ENCODE results near the gene DUSP28. TPM values are rescaled to one million over a fixed set of nuclear protein-coding genes. Genes with fewer than 3 reads are reported as not detected.

The DUSP28 gene
- total RNA-seq, 4 donors from 2014 or later, result 6.3 to 10.4 (median 8.3) TPM

DNA sequence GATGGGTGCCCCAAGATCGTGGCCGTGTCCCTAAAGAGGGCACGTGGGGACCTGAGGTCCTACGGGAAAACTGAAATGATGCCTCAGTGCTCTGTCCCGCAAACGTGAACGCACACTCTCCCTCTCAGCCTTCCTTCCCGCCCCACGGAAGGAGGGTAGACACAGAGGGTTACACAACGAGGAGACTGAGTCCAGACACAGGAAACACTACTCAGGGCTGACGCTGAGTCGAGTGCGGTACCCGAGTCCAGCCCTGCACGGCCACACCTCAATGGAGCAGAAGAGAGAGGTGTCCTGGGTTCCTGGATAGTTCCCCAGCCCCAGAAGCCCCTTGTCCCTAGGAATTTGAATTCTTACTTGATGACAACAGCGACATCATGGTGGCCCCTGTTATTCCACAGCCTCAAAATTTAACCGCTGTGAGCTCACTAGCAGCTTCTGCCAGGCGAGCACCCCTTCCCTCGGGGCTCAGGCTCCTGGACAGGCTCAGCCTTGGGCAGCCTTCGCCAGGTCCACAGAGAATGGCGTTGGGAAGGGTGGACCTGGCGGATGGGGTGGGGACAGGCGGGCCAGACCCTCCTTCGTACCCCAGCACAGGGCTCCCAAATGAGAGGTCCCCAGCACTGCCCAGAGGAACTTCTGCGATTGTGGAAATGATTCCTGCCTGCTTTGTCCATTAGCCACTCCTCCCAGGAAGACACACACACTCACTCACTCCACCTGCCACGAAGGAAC, 7.1 kb downstream of the DUSP28 start:
- no peak for TF ChIP-seq POLR2A (IDR thresholded peaks at IDR 0.05)
- no peak for TF ChIP-seq EP300 (IDR thresholded peaks at IDR 0.05)
- no peak for TF ChIP-seq POLR2AphosphoS5 (IDR thresholded peaks at IDR 0.05)
- TF ChIP-seq, protein P1, sequence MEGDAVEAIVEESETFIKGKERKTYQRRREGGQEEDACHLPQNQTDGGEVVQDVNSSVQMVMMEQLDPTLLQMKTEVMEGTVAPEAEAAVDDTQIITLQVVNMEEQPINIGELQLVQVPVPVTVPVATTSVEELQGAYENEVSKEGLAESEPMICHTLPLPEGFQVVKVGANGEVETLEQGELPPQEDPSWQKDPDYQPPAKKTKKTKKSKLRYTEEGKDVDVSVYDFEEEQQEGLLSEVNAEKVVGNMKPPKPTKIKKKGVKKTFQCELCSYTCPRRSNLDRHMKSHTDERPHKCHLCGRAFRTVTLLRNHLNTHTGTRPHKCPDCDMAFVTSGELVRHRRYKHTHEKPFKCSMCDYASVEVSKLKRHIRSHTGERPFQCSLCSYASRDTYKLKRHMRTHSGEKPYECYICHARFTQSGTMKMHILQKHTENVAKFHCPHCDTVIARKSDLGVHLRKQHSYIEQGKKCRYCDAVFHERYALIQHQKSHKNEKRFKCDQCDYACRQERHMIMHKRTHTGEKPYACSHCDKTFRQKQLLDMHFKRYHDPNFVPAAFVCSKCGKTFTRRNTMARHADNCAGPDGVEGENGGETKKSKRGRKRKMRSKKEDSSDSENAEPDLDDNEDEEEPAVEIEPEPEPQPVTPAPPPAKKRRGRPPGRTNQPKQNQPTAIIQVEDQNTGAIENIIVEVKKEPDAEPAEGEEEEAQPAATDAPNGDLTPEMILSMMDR (IDR thresholded peaks at IDR 0.05), result no peak
- peaks cover 80% of the 10 kb centered on the region for H3K4me1 ChIP-seq
- WGBS, result 22% methylated on average over 26 of the region's 26 CpGs
- peak; percentile 76 to 77 for DNase-seq (ENCODE audit: low spot score in 2 of 2)
- H3K9me3 ChIP-seq, result no peaks in the 10 kb centered on the region
- H3K27ac ChIP-seq, result peak overlapping the region; percentile 91
- H3K27me3 ChIP-seq, result no peaks in the 10 kb centered on the region
- H3K4me3 ChIP-seq, result peak overlapping the region; percentile 61
- peaks cover 9% of the 10 kb centered on the region for H3K36me3 ChIP-seq

DNA sequence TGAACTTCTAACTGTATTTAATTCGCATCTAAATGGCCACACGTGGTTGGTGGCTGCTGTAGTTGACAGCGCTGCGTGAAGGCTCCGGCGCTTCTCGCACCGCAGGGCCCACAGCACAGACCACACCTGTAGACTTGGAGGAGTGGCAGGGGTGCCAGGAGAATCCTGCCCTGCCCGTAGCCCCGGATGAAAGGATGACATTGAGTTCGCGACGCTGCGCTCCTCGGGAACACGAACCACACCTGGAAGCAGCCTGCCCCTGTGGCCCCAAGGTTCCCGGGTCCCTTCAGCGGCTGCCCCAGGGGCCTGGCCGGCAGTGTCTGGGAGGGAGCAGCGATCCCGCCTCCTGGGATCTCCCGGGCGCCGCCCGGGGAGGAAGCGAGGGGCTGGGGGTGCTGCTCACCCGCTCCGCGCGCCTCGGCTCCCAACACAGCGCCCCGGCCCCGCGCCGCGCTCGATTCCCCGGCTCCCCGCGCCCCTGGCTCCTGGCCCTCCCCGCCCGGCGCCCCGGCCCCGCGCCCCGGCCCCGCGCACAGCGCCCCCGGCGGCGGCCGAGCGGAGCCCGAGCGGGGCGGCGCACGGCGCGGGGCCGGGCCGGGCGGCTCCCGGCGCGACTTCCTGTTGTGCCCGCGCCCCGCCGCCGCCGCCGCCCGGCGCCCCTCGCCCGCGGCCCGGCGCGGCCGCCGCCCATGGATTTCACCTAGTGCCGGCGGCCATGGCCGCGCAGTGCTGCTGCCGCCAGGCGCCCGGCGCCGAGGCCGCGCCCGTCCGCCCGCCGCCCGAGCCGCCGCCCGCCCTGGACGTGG, 7.9 kb downstream of the DUSP28 start, which contains the start of gene RNPEPL1:
Gene RNPEPL1, plus strand, starts transcription at position 613 of the 806 bp plus-strand sequence. Its CDS starts 103 bp downstream, at position 716.
- DNase-seq (ENCODE audit: low spot score in 2 of 2), result peak; percentile 73 to 79
- H3K36me3 ChIP-seq, result peaks cover 16% of the 10 kb centered on the region
- no peak for TF ChIP-seq POLR2A (IDR thresholded peaks at IDR 0.05)
- TF ChIP-seq POLR2AphosphoS5 (IDR thresholded peaks at IDR 0.05), result no peak
- no peak for TF ChIP-seq EP300 (IDR thresholded peaks at IDR 0.05)
- TF ChIP-seq, protein P1 (IDR thresholded peaks at IDR 0.05), result no peak
- H3K4me3 ChIP-seq, result peak within 1 kb of the TSS; percentile 61
- no peaks in the 10 kb centered on the region for H3K9me3 ChIP-seq
- H3K27ac ChIP-seq, result peak within 1 kb of the TSS; percentile 91
- H3K27me3 ChIP-seq, result no peaks in the 10 kb centered on the region
- WGBS, result 0% methylated on average over 18 of the region's 106 CpGs
- peaks cover 72% of the 10 kb centered on the region for H3K4me1 ChIP-seq

DNA sequence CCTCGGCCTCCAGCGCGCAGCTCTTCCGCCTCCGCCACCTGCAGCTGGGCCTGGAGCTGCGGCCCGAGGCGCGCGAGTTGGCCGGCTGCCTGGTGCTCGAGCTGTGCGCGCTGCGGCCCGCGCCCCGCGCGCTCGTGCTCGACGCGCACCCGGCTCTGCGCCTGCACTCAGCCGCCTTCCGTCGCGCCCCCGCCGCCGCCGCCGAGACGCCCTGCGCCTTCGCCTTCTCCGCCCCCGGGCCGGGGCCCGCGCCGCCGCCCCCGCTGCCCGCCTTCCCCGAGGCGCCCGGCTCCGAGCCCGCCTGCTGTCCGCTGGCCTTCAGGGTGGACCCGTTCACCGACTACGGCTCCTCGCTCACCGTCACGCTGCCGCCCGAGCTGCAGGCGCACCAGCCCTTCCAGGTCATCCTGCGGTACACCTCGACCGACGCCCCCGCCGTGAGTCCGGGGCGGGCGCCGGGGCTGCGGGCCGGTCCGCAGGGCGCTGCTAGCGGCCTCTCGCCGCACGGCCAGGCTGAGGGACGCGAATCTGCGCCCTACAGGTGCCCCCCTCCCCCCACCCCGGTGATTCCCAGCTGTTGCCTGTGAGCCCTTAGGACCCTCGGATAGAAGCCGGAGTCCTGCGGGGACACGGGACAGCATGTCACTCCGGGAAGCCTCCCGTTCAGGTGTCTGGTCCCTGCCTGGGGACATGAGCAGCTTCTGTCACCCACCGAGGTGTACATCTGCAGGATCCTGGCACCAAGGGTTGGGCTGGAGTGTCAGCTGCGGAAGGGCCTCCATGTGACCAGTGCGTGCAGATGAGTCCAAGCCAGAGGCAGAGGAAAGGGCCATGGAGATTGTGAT, 8.7 kb downstream of the DUSP28 start:
- H3K27ac ChIP-seq, result peak overlapping the region; percentile 57
- peaks cover 71% of the 10 kb centered on the region for H3K4me1 ChIP-seq
- 0% methylated on average over 6 of the region's 93 CpGs for WGBS
- peak; percentile 76 to 79 for DNase-seq (ENCODE audit: low spot score in 2 of 2)
- TF ChIP-seq EP300 (IDR thresholded peaks at IDR 0.05) (no peak), POLR2AphosphoS5 (IDR thresholded peaks at IDR 0.05) (no peak), POLR2A (IDR thresholded peaks at IDR 0.05) (no peak)
- TF ChIP-seq, protein P1 (IDR thresholded peaks at IDR 0.05), result no peak
- H3K9me3 ChIP-seq, result no peaks in the 10 kb centered on the region
- H3K27me3 ChIP-seq, result no peaks in the 10 kb centered on the region
- peaks cover 25% of the 10 kb centered on the region for H3K36me3 ChIP-seq
- peak overlapping the region; percentile 61 for H3K4me3 ChIP-seq

DNA sequence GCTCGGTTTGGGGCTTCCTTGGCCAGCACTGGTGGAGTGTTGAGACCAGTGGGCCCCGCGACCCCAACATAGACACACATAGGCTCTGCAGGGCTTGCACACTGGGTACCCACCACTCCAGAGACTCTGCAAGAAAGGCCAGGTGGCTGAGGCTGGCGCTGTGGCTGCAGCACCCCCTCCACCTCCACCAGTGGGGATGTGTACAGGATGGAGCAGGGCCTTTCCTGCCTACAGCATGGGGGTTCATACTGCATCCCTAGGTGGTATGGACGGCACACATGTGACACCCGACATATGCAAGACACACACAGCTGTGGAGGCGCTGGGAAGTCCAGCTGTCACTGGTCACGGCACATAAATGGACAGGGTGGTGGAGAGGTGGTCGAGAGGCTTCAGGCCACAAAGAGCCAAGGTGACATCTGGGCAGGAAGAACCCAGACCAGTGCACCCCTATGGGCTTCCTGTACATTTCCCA, 9.4 kb downstream of the DUSP28 start:
- TF ChIP-seq, protein P1 (IDR thresholded peaks at IDR 0.05), result no peak
- TF ChIP-seq POLR2A (IDR thresholded peaks at IDR 0.05) (no peak), POLR2AphosphoS5 (IDR thresholded peaks at IDR 0.05) (no peak), EP300 (IDR thresholded peaks at IDR 0.05) (no peak)
- peaks cover 67% of the 10 kb centered on the region for H3K4me1 ChIP-seq
- 72% methylated on average over 6 of the region's 9 CpGs for WGBS
- no peaks in the 10 kb centered on the region for H3K27me3 ChIP-seq
- no peak overlapping the region for H3K27ac ChIP-seq
- H3K4me3 ChIP-seq, result peak overlapping the region; percentile 61
- H3K9me3 ChIP-seq, result no peaks in the 10 kb centered on the region
- DNase-seq (ENCODE audit: low spot score in 2 of 2), result peak in 1 of 2 donors; percentile 55
- H3K36me3 ChIP-seq, result peaks cover 31% of the 10 kb centered on the region
